ENCODE measurements around the gene ARVCF.
"Not testable (repeated sequence)": the region's sequence is repeated elsewhere in the genome, so short reads cannot be mapped to it uniquely, and the experiment has no call there.

The ARVCF gene

GRCh38 chr22:19959043-19959586 lies 57.5 kb downstream of the ARVCF start:
- DNase-seq = no peak

GRCh38 chr22:19958083-19959042 lies 58.3 kb downstream of the ARVCF start:
- DNase-seq = no peak

- DNase-seq = no peak
These were observed 59.2 kb downstream of the ARVCF start for GRCh38 chr22:19957445-19957844.

- DNase-seq = peak; percentile 56
These were observed 61.1 kb downstream of the ARVCF start for GRCh38 chr22:19955241-19956128.

DNA sequence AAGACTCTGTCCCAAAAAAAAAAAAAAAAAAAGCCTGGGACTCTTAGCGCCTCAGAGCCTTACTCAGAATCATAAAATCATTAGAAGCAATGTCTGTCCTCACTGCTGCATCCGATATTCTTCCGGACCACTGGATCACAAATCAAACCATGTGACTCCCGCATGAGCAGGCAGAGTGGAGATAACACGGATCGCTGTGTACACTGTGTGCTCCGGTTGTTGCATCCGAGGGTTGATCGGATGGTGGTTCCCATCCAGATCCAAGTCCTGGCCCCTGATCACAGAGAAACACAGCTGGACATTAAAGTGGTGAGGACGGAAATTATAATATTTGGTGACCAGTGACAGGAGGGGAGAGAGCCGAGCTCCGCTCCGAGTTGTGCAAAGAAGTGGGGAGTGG lies 65.3 kb downstream of the ARVCF start:
- DNase-seq = no peak

- DNase-seq = no peak
These were observed 68.4 kb downstream of the ARVCF start for GRCh38 chr22:19948057-19948760.

- DNase-seq = peak; percentile 68
These were observed 73.3 kb downstream of the ARVCF start for GRCh38 chr22:19943082-19944026.

- no peak for DNase-seq
These were observed 74.2 kb downstream of the ARVCF start for GRCh38 chr22:19942157-19943081.

- DNase-seq = no peak
These were observed 75.1 kb downstream of the ARVCF start, which contains the start of the genes COMT and TXNRD2 for GRCh38 chr22:19941365-19942082. Gene COMT (plus strand): TSS chr22:19941772. CDS start chr22:19962527, 20,755 bp downstream. Gene TXNRD2 (minus strand): TSS chr22:19941818. CDS start chr22:19941803, 15 bp downstream.

- DNase-seq = no peak
These were observed 75.9 kb downstream of the ARVCF start for GRCh38 chr22:19940536-19941364.

- no peak for DNase-seq
These were observed 78.8 kb downstream of the ARVCF start for GRCh38 chr22:19937616-19938473.

GRCh38 chr22:19936513-19936912 lies 80.1 kb downstream of the ARVCF start:
- DNase-seq = no peak

GRCh38 chr22:19935123-19935718 lies 81.4 kb downstream of the ARVCF start:
- DNase-seq = not testable (repeated sequence)

GRCh38 chr22:19933341-19934241 lies 83.0 kb downstream of the ARVCF start:
- DNase-seq = no peak

GRCh38 chr22:19932367-19933206 lies 84.0 kb downstream of the ARVCF start:
- DNase-seq = no peak
